Fibroblast of mammary gland (primary cell): ENCODE results near the gene ZNF638.
A peak's percentile ranks its signal among the peaks of the same experiment; 100 is the strongest.

ENCODE experiments used
- DNase-seq: peaks from one replicate; pipeline ENCODE4 v3.0.0-alpha.2; 2010; ENCODE audit warnings: low read depth
- H3K4me3 ChIP-seq: 2 replicates; pipeline ENCODE4 v1.5.1; 2011; ENCODE audit warnings: low read depth, mild to moderate bottlenecking, low read length, moderate library complexity; ENCODE audit not compliant: control insufficient read depth
- TF ChIP-seq, protein P1 (sequence below): conservative IDR thresholded peaks from 2 replicates; pipeline ENCODE4 v1.5.1; 2011; ENCODE audit warnings: low read depth, low read length, inconsistent platforms; ENCODE audit not compliant: control insufficient read depth, insufficient read depth

ZNF638 gene

DNA sequence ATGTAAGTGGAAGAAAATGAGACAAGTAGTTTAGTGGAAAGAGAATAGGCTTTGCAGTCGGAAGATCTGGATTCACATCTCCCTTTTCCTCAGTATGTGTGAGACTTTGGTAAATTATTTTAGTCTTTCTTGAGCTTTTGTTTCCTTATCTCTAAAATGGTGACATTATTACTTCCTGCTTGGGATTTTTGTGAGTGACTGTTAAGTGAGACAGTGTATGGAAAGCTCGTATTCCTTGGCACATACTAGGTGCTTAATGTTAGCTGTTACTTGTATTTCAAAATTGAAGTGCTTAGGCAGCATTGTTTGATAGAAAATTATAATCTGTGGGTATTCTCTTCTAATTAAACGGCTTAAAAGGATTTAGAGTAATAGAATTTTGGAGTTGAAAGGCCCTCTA is 2.0 kb downstream of the ZNF638 start:
- TF ChIP-seq, protein P1, sequence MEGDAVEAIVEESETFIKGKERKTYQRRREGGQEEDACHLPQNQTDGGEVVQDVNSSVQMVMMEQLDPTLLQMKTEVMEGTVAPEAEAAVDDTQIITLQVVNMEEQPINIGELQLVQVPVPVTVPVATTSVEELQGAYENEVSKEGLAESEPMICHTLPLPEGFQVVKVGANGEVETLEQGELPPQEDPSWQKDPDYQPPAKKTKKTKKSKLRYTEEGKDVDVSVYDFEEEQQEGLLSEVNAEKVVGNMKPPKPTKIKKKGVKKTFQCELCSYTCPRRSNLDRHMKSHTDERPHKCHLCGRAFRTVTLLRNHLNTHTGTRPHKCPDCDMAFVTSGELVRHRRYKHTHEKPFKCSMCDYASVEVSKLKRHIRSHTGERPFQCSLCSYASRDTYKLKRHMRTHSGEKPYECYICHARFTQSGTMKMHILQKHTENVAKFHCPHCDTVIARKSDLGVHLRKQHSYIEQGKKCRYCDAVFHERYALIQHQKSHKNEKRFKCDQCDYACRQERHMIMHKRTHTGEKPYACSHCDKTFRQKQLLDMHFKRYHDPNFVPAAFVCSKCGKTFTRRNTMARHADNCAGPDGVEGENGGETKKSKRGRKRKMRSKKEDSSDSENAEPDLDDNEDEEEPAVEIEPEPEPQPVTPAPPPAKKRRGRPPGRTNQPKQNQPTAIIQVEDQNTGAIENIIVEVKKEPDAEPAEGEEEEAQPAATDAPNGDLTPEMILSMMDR: no peak
- DNase-seq: no peak
- peak overlapping the region; percentile 92 for H3K4me3 ChIP-seq

DNA sequence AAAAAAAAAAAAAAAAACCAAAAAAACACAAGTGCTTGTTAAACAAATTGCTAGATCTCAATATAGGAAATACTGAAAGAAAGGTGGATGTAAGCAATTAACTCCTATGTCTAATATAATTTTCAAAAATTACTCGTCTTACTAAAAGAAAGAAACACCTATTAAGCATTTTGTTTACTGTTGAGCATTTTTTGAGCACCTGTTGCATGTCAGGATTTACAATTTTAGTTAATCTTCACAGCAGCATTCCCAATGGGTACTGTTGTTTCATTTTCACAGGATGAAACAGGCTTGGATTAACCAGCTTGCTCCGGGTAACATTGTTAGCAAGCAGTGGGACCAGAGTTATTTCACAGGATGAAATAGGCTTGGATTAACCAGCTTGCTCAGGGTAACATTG is 4.8 kb downstream of the ZNF638 start:
- TF ChIP-seq, protein P1: no peak
- no peak overlapping the region for H3K4me3 ChIP-seq
- DNase-seq: no peak

DNA sequence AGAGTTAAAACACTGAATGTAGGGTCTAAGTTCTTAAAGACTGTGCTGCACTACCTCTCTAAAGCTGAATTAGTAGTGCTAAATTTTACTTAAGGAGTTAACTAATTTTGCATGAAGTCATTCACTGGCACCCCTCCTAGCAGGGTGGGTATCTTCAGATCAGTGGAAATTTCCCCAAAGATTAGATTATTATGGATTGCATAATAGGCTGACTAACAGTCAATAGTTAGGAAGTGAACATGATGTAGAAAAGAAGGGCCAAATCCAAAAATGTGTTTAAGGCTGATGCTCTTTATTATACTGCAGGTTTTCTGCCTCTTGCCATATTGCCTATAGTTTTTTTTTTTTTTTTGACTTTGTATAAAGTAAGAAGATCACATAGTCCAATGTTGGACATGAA is 5.2 kb downstream of the ZNF638 start:
- H3K4me3 ChIP-seq: no peak overlapping the region
- DNase-seq: peak; percentile 76
- TF ChIP-seq, protein P1: no peak

DNA sequence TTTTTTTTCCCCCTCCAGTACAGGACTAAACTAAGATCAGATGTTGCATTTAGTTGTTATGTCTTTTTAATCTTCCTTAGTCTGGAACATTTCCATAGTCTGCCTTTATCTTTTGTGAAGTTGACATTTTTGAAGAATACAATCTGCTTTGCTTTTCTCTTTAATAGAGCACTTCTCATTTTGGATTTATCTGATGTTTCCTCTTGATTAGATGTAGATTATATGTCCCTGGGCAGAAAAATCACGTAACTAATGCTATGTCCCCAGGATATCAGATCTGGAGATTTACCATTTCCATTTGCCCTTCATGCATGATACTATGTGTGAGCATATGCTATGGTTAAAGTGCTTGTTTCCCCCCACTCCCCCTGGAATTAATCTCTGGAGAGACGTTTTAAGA is 6.2 kb downstream of the ZNF638 start:
- H3K4me3 ChIP-seq: no peak overlapping the region
- TF ChIP-seq, protein P1: no peak
- DNase-seq: no peak

DNA sequence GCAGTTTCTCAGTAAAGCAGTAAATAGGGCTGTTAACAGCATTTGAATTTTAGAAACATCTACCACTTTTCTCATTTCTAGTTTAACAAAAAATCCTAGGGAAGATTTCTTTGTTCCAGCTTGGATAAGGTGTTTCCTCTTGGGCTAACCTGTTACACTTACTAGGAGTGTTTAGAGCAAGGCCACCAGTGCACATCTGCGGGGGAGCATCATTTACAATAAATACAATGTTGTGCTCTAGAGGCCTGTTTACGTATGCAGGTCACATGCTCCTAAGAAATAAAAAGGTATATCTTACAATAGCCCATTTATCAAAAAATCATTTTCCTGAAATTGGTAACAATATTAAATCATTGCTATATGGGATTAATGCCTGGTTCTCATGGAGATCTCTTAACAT is 8.1 kb downstream of the ZNF638 start:
- no peak overlapping the region for H3K4me3 ChIP-seq
- DNase-seq: no peak
- TF ChIP-seq, protein P1: no peak

DNA sequence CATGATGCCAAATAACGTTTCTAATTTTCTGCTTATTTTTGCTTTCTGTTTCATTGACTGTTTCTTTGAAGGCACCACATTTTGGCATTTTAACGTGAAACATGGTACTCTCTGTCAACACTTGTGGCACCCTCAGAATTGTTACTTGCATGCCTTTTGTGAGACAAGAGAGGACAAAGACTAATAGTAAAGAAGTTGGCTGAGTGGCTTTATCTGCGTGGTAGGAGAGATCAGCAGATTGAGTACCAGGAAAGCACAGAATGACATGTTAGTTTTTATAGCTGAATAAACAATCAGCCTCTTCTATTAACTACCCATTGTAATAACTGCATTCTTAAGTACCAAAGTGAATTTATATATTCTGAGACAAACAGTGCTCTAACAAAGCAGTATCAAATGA is 8.6 kb downstream of the ZNF638 start:
- no peak overlapping the region for H3K4me3 ChIP-seq
- TF ChIP-seq, protein P1: no peak
- DNase-seq: no peak

DNA sequence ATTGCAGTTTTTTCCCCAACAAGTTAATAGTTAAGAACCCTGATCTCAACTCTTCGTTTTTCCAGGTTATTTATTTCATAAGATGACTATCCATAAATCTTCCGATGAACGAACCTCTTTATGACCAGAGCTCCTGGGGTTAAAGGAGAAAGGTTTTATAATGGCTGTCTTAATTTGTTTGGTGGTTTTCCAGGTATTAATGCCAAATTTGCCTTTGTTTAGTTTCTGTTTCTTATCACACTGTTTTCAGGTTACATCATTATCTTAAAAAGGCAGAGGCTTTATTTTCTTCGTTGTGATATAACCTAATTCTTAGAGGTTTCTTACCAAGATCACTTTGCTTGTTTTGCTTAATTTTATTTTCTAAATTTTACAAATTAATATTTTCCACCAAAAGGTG is 10.1 kb downstream of the ZNF638 start:
- no peak overlapping the region for H3K4me3 ChIP-seq
- no peak for DNase-seq
- TF ChIP-seq, protein P1: no peak
